Measurements from ENCODE around the gene QPRT. TPM values are rescaled to one million over a fixed set of nuclear protein-coding genes. Genes with fewer than 3 reads are reported as not detected.
A peak's percentile ranks its signal among the peaks of the same experiment; 100 is the strongest.
"Not testable (repeated sequence)": the region's sequence is repeated elsewhere in the genome, so short reads cannot be mapped to it uniquely, and the experiment has no call there.

Gene QPRT
- total RNA-seq, 2 experiments from 2014 or later = 13.3 to 15.7 TPM

DNA sequence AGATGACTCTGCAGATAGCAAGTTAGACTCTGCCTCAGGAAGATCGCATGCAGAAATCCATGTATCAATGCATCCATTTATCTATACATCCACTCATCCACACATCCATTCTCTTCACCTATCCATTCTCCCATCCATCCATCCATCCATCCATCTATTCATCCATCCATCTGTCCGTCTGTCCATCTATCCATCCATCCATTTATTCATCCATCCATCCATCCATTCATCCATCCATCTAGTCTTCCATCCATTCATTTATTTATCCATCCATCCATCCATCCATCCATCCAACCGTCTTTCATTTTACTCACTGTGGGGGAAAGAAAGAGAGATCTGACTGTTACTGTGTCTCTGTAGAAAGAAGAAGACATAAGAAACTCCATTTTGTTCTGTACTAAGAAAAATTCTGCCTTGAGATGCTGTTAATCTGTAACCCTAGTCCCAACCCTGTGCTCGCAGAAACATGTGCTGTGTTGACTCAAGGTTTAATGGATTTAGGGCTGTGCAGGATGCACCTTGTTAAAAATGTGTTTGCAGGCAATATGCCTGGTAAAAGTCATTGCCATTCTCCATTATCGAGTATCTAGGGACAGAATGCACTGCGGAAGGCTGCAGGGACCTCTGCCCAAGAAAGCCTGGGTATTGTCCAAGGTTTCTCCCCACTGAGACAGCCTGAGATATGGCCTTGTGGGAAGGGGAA lies 61.1 kb downstream of the QPRT start:
- H3K27ac Mint-ChIP-seq; H3K27me3 Mint-ChIP-seq; ATAC-seq; H3K4me3 Mint-ChIP-seq; DNase-seq; H3K9me3 Mint-ChIP-seq (ENCODE audit: low read depth): not testable (repeated sequence)
- Mint-ChIP-seq H3K36me3 (peaks cover 35% of the 10 kb centered on the region), H3K4me1 (peaks cover 62% of the 10 kb centered on the region)
- CTCF ChIA-PET = interaction anchor here (1.3 to 2.0 kb wide), 7 partner anchors 19 to 75 kb away, joined by 4 to 18 read pairs (median 5); partner anchors contain the start of genes KIF22 and PAGR1

DNA sequence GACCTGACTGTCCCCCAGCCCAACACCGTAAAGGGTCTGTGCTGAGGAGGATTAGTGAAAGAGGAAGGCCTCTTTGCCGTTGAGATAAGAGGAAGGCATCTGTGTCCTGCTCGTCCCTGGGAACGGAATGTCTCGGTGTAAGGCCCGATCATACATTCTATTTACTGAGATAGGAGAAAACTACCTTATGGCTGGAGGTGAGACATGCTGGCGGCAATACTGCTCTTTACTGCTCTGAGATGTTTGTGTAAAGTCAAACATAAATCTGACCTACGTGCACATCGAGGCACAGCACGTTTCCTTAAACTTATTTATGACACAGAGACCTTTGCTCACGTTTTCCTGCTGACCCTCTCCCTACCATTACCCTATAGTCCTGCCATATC lies 61.6 kb downstream of the QPRT start:
- Mint-ChIP-seq H3K27ac (peak overlapping the region; percentile 1), H3K36me3 (peaks cover 37% of the 10 kb centered on the region), H3K4me1 (peaks cover 62% of the 10 kb centered on the region)
- H3K9me3 Mint-ChIP-seq (ENCODE audit: low read depth); DNase-seq; H3K4me3 Mint-ChIP-seq; ATAC-seq; H3K27me3 Mint-ChIP-seq; CTCF ChIA-PET: not testable (repeated sequence)

DNA sequence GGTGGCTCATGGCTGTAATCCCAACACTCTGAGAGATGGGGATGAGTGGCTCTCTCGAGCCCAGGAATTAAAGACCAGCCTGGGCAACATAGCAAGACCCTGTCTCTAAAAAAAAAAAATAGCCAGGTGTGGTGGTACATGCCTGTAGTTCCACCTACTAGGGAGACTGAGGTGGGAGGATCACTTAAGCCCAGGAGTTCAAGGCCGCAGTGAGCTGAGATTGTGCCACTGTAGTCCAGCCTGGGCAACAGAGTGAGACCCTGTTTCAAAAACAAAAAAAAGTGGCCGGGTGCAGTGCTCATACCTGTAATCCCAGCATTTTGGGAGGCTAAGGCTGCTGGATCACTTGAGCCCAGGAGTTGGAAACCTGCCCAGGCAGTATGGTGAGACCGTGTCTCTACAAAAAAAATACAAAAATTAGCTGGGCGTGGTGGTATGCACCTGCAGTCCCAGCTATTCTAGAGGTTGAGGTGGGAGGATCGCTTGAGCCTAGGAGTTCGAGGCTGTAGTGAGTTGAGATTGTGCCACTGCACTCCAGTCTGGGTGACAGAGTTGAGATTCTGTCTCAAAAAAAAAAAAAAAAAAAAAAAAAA lies 63.8 kb downstream of the QPRT start:
- Mint-ChIP-seq H3K4me3 (no peak overlapping the region), H3K9me3 (ENCODE audit: low read depth) (no peaks in the 10 kb centered on the region), H3K27ac (no peak overlapping the region), H3K36me3 (peaks cover 40% of the 10 kb centered on the region), H3K4me1 (peaks cover 75% of the 10 kb centered on the region), H3K27me3 (peaks cover 3% of the 10 kb centered on the region)
- CTCF ChIA-PET = interaction anchor here (1.1 to 1.9 kb wide), 2 partner anchors 43 to 73 kb away, joined by 3 to 10 read pairs; partner anchors contain the start of gene PAGR1
- DNase-seq (no peak), ATAC-seq (no peak)

DNA sequence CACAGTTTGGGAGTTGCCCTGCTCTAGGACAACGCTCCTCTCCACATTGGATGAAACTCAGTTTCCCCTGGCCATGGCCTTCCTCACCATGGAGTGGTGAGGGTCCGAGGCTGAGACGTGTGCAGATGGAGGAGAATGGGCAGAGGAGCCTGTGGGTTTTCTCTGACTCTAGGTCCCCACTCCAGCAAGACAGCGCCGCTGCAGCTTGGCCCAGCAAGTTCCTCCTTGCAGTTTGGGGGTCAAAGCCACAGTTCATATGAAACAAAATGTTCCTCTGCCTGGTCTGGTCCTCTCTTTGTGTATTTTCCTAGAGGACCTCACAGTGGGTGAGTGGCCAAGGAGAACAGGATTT lies 64.5 kb downstream of the QPRT start:
- Mint-ChIP-seq H3K4me1 (peaks cover 71% of the 10 kb centered on the region), H3K27ac (peak overlapping the region; percentile 61), H3K36me3 (peaks cover 43% of the 10 kb centered on the region), H3K9me3 (ENCODE audit: low read depth) (no peaks in the 10 kb centered on the region), H3K27me3 (peaks cover 3% of the 10 kb centered on the region), H3K4me3 (peak overlapping the region; percentile 56)
- CTCF ChIA-PET = interaction anchor here (1.0 to 1.9 kb wide), 4 partner anchors 23 to 72 kb away, joined by 3 to 11 read pairs (median 8); partner anchors contain the start of genes KIF22 and PAGR1
- no peak for DNase-seq
- ATAC-seq = no peak

DNA sequence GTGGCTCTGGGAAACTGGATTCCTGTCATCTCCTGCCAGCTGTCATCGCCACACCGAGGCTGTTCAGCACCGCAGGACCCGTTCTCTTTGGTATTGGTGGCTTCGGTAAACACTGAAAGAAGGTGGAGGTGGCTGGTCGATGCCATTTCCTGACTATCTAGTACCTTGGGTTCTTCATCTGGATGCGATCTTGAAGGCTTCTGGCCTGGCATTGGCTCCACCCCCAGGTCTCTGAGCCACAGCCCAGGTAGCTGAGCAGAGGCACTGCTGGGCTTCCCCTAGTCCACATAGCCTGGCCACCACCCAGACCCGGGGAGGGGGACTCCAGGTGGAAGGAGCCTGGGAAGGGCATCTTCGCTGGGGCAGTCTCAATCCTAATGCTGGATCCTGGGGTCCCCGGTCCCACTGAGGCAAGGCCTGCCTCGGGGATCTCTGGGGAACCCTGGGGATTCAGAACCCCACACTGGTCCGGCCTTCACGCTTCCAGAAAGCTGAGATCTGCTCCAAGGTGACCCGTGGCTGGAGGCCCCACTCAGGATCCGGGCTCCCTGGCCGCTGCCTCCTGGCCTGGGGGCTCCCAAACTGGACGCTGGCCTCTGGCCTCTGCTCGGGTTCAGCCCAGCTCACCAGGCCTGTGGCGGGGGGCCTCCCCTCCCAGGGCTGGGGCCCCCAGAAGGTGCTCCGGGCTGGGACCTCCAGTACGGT lies 65.0 kb downstream of the QPRT start:
- H3K27ac Mint-ChIP-seq = peak overlapping the region; percentile 61
- H3K4me3 Mint-ChIP-seq = peak overlapping the region; percentile 99
- CTCF ChIA-PET = interaction anchor here (1.0 to 1.9 kb wide), 5 partner anchors 8 to 72 kb away, joined by 3 to 11 read pairs (median 5); partner anchors contain the start of genes KIF22 and PAGR1
- no peaks in the 10 kb centered on the region for H3K9me3 Mint-ChIP-seq (ENCODE audit: low read depth)
- peaks cover 68% of the 10 kb centered on the region for H3K4me1 Mint-ChIP-seq
- H3K36me3 Mint-ChIP-seq = peaks cover 46% of the 10 kb centered on the region
- peaks cover 3% of the 10 kb centered on the region for H3K27me3 Mint-ChIP-seq
- DNase-seq (peak; percentile 49), ATAC-seq (no peak)

DNA sequence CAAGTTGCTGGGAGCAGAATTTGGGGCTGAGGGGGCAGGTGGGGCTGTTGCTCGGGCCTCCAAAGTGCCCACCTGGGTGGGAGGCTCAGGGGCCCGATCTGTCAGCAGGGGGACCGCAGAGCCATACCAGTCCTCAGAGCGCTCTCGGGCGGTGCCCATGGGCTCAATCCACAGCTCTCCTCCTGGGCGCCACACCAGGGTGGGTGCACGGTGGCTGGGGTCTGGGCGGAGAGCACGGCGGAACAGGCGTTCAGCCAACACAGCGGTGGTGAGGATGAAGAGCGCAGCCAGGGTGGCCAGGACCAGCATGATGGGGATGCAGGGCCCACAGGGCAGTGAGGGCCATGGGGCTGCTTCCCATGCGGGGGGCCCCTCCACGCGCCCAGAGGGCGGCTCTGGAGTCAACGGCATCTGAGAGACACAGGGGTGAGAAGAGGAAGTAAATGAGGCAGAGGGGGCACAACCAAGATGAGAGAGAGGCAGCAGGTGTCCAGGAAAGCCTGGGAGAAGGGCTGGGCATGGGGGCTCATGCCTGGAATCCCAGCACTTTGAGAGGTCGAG lies 65.6 kb downstream of the QPRT start:
- CTCF ChIA-PET = interaction anchor here (1.0 to 2.3 kb wide), 4 partner anchors 8 to 45 kb away, joined by 3 to 11 read pairs (median 8); partner anchors contain the start of gene KIF22
- H3K27me3 Mint-ChIP-seq = peaks cover 3% of the 10 kb centered on the region
- H3K9me3 Mint-ChIP-seq (ENCODE audit: low read depth) = no peaks in the 10 kb centered on the region
- DNase-seq (no peak), ATAC-seq (no peak)
- peak overlapping the region; percentile 99 for H3K4me3 Mint-ChIP-seq
- peak overlapping the region; percentile 98 for H3K27ac Mint-ChIP-seq
- peaks cover 64% of the 10 kb centered on the region for H3K4me1 Mint-ChIP-seq
- H3K36me3 Mint-ChIP-seq = peaks cover 46% of the 10 kb centered on the region

DNA sequence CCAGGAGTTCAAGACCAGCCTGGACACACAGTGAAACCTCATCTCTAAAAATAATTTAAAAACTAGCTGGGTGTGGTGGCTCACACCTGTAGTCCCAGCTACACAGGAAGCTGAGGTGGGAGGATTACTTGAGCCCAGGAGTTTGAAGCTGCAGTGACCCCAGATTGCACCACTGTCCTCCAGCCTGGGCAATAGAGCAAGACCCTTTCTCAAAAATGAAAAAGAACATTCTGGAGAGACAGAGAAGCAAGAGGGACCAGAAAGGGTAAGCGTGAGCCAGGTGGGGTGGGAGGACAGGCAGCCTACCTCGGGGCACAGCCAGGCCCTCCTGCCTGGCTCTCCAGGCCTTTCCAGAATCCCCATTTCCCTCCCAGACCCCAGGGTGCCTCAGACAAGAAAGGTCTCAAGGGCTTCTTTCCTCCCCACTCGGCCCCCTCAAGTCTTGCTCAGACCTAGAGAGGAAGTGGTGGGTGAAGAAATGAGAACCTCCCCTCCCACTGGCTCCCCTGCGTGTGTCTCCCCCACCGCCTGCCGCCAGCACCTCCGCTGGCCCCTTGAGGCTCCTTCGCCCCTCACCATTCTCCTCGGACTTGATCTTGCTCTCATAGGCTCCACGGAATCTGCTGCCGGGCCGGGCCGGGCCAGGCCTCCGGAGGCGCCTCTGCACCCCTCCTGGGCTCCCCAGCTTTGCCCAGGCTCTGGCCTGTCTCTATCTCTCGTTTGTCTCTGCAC lies 66.3 kb downstream of the QPRT start:
- Mint-ChIP-seq H3K4me3 (peak overlapping the region; percentile 99), H3K4me1 (peaks cover 59% of the 10 kb centered on the region), H3K27me3 (peaks cover 3% of the 10 kb centered on the region), H3K36me3 (peaks cover 43% of the 10 kb centered on the region), H3K9me3 (ENCODE audit: low read depth) (no peaks in the 10 kb centered on the region), H3K27ac (peak overlapping the region; percentile 98)
- ATAC-seq = peak; percentile 69
- CTCF ChIA-PET = interaction anchor here (1.1 to 2.3 kb wide), 7 partner anchors 9 to 70 kb away, joined by 3 to 11 read pairs (median 9); partner anchors contain the start of genes KIF22 and PAGR1
- DNase-seq = peak; percentile 83

DNA sequence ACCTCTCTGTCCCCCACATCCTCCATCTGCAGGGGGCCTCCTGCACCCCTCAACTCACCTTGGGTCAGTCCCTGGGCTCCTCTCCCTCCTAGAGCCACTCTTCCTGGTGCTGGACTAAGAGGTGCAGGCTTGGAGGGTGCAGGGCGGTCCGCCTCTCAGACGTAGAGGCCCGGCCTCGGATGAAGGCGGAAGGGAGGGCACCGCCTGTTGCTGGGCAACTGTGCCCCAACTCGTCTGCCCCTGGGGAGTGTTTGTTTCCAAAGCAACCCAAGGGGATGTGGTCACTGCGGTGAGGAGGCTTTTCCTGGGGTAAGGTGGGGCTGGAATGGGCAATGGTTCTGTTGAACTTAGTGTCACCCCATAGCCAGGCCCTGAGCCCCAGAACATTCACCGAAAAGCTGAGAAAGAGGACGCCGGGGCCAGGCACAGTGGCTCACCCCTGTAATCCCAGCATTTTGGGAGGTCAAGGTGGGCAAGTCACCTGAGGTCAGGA lies 66.9 kb downstream of the QPRT start, which contains the start of gene C16orf54:
Gene C16orf54, minus strand, starts transcription at position 138 of the 493 bp plus-strand sequence. CDS start 1,039 bp downstream, outside the sequence.
- H3K27me3 Mint-ChIP-seq = peaks cover 3% of the 10 kb centered on the region
- peak within 1 kb of the TSS; percentile 98 for H3K27ac Mint-ChIP-seq
- H3K9me3 Mint-ChIP-seq (ENCODE audit: low read depth) = no peaks in the 10 kb centered on the region
- peak within 1 kb of the TSS; percentile 99 for H3K4me3 Mint-ChIP-seq
- DNase-seq (peak; percentile 98), ATAC-seq (peak; percentile 89)
- H3K4me1 Mint-ChIP-seq = peaks cover 55% of the 10 kb centered on the region
- H3K36me3 Mint-ChIP-seq = peaks cover 41% of the 10 kb centered on the region
- CTCF ChIA-PET = interaction anchor here (1.0 to 2.3 kb wide), 6 partner anchors 10 to 102 kb away, joined by 4 to 10 read pairs (median 8); partner anchors contain the start of genes KIF22 and PAGR1

DNA sequence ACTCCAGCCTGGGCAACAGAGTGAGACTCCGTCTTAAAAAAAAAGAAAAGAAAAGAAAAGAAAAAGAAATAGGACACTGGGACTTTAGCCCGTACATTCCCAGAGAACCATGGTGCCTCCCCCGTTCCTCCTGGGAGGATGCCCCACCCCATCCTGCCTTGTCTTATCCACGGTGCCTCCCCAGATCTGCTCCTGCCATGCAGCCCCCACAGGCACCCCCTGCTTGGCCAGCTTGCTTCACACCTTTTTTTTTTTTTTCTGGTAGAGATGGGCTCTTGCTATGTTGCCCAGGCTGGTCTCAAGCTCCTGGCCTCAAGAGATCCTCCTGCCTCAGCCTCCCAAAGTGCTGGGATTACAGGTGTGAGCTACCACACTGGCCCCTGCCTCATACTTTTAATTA lies 67.5 kb downstream of the QPRT start:
- Mint-ChIP-seq H3K36me3 (peaks cover 39% of the 10 kb centered on the region), H3K27ac (peak overlapping the region; percentile 98), H3K4me3 (peak overlapping the region; percentile 99), H3K4me1 (peaks cover 49% of the 10 kb centered on the region)
- not testable (repeated sequence) for H3K9me3 Mint-ChIP-seq (ENCODE audit: low read depth); H3K27me3 Mint-ChIP-seq; ATAC-seq; DNase-seq
- CTCF ChIA-PET = interaction anchor here (1.0 to 2.3 kb wide), 6 partner anchors 9 to 102 kb away, joined by 4 to 10 read pairs (median 8); partner anchors contain the start of genes KIF22 and PAGR1

Other genes starting within 250 kb of the QPRT start
- gene BOLA2, start 224.8 kb upstream of the QPRT start, total RNA-seq = 10 to 100 TPM; 11.0 to 12.3 TPM
- gene SLX1B, start 224.6 kb upstream of the QPRT start, total RNA-seq = 10 to 100 TPM; 34.9 to 51.6 TPM
- 1 to 10 TPM; 1.4 to 2.2 TPM for gene SULT1A4, start 219.3 kb upstream of the QPRT start, total RNA-seq
- 100 to 1,000 TPM in 1 of 2 experiments, 10 to 100 TPM in 1; 95.3 to 139 TPM for gene NPIPB12, start 172.8 kb upstream of the QPRT start, total RNA-seq
- 100 to 1,000 TPM; 329 to 351 TPM for gene SPN, start 15.9 kb upstream of the QPRT start, total RNA-seq
- 10 to 100 TPM; 39.7 to 51.2 TPM for gene C16orf54, start 66.8 kb downstream of the QPRT start, total RNA-seq
- gene ZG16, start 99.1 kb downstream of the QPRT start, total RNA-seq = not detected
- 100 to 1,000 TPM; 205 to 266 TPM for gene KIF22, start 111.6 kb downstream of the QPRT start, total RNA-seq
- gene MAZ, start 127.3 kb downstream of the QPRT start, total RNA-seq = 100 to 1,000 TPM; 411 to 434 TPM
- gene PRRT2, start 133.0 kb downstream of the QPRT start, total RNA-seq = 1 to 10 TPM in 1 of 2 experiments, under 1 TPM in 1; 0.85 to 1.1 TPM
- gene PAGR1, start 137.0 kb downstream of the QPRT start, total RNA-seq = 10 to 100 TPM; 34.3 to 35.2 TPM
- 100 to 1,000 TPM; 110 to 123 TPM for gene MVP, start 141.3 kb downstream of the QPRT start, total RNA-seq
- gene CDIPT, start 184.0 kb downstream of the QPRT start, total RNA-seq = 10 to 100 TPM; 52.0 to 62.0 TPM
- gene SEZ6L2, start 220.4 kb downstream of the QPRT start, total RNA-seq = under 1 TPM in 1 of 2 experiments, not detected in 1; 0.09 TPM
- under 1 TPM in 1 of 2 experiments, not detected in 1; 0.33 TPM for gene ASPHD1, start 221.3 kb downstream of the QPRT start, total RNA-seq
- 10 to 100 TPM; 44.6 to 48.4 TPM for gene KCTD13, start 247.0 kb downstream of the QPRT start, total RNA-seq